ENCODE data around the gene BBOX1. TPM values are rescaled to one million over a fixed set of nuclear protein-coding genes. Genes with fewer than 3 reads are reported as not detected.

Gene BBOX1
- total RNA-seq, 1 donor from 2014 or later: not detected

DNA sequence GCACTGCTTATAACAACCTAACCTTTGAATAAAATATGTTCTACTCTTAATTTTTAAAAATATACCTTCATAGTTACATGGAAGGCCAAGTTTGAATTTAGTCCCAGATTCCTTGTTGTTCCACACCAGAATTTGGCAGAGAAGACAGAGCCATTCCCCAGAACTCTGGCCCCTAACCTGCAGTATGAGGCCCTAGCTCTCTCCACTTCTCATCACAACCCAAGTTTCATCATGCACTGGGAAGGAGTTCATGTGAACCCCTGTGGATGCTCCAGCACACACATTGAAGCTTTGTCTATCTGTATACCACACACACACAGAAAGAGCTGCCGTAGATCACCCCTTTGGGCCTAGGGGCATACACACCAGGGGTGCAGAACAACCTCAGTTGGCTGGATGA is 10.6 kb upstream of the BBOX1 start:
- Mint-ChIP-seq H3K9me3 (peaks cover 13% of the 10 kb centered on the region), H3K4me3 (no peak overlapping the region), H3K27ac (no peak overlapping the region), H3K27me3 (ENCODE audit: low read depth) (peaks cover 10% of the 10 kb centered on the region), H3K4me1 (peaks cover 13% of the 10 kb centered on the region), H3K36me3 (peaks cover 6% of the 10 kb centered on the region)
- no peak for DNase-seq (ENCODE audit: low spot score in 2 of 2, unreplicated experiment in 2 of 2)
- TF ChIP-seq CTCF (IDR thresholded peaks at IDR 0.05; ENCODE audit: unreplicated experiment): no peak

GRCh38 chr11:27031754-27032153 is 8.9 kb upstream of the BBOX1 start:
- peaks cover 5% of the 10 kb centered on the region for H3K27me3 Mint-ChIP-seq (ENCODE audit: low read depth)
- H3K4me1 Mint-ChIP-seq: peaks cover 10% of the 10 kb centered on the region
- peaks cover 31% of the 10 kb centered on the region for H3K9me3 Mint-ChIP-seq
- H3K36me3 Mint-ChIP-seq: peaks cover 6% of the 10 kb centered on the region
- DNase-seq (ENCODE audit: low spot score in 2 of 2, unreplicated experiment in 2 of 2): no peak
- no peak overlapping the region for H3K27ac Mint-ChIP-seq
- no peak overlapping the region for H3K4me3 Mint-ChIP-seq
- TF ChIP-seq CTCF (IDR thresholded peaks at IDR 0.05; ENCODE audit: unreplicated experiment): no peak

- no peak overlapping the region for H3K4me3 Mint-ChIP-seq
- H3K27me3 Mint-ChIP-seq (ENCODE audit: low read depth): peaks cover under 1% of the 10 kb centered on the region
- TF ChIP-seq CTCF (IDR thresholded peaks at IDR 0.05; ENCODE audit: unreplicated experiment): no peak
- H3K9me3 Mint-ChIP-seq: peaks cover 53% of the 10 kb centered on the region
- H3K4me1 Mint-ChIP-seq: peaks cover 3% of the 10 kb centered on the region
- no peak for DNase-seq (ENCODE audit: low spot score in 2 of 2, unreplicated experiment in 2 of 2)
- H3K36me3 Mint-ChIP-seq: peaks cover 14% of the 10 kb centered on the region
- H3K27ac Mint-ChIP-seq: no peak overlapping the region
These were observed 742 bp upstream of the BBOX1 start for GRCh38 chr11:27039873-27040272.

DNA sequence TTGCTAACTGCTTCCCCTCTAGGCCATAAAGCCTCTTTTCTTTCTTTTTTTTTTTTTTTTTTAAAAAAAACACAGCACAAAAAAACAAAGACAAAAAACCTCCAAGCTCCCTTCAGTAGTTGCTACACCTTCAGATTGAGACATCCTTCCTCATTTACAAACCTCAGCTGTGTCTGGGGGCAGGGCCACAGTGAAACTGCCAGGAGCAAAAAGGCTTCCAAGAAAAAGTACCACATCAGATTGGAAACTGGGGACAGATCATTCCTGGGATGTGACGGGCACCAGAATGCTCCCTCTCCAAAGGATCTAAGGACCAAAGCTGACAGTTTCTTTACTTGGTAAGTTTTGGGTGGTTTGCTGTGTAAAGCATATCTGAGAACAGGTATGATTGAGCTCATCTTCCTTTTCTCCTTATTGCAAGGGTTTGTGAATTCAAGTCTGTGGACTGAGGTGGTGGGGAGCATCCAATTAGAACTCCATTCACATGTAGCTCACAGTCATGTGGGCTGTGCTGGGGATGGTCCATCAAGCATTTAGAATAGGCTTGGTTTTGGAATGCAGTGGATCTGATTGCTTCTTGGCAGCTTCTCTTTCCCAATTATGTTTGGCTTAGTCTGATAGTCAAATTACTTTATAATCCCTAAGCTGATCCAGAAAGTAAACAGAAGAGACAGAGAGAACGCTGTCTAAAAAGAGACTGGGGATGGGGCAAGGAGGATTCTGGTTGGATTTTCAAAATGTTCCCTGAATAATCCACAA is 705 bp downstream of the BBOX1 start:
- no peak for DNase-seq (ENCODE audit: low spot score in 2 of 2, unreplicated experiment in 2 of 2)
- H3K4me3 Mint-ChIP-seq: no peak overlapping the region
- H3K27ac Mint-ChIP-seq: no peak overlapping the region
- H3K4me1 Mint-ChIP-seq: peaks cover 3% of the 10 kb centered on the region
- peaks cover 16% of the 10 kb centered on the region for H3K36me3 Mint-ChIP-seq
- TF ChIP-seq CTCF (IDR thresholded peaks at IDR 0.05; ENCODE audit: unreplicated experiment): no peak
- H3K27me3 Mint-ChIP-seq (ENCODE audit: low read depth): no peaks in the 10 kb centered on the region
- peaks cover 44% of the 10 kb centered on the region for H3K9me3 Mint-ChIP-seq

- DNase-seq (ENCODE audit: low spot score in 2 of 2, unreplicated experiment in 2 of 2): no peak
- Mint-ChIP-seq H3K9me3 (peaks cover 38% of the 10 kb centered on the region), H3K27me3 (ENCODE audit: low read depth) (no peaks in the 10 kb centered on the region), H3K27ac (no peak overlapping the region), H3K4me3 (no peak overlapping the region), H3K36me3 (peaks cover 22% of the 10 kb centered on the region), H3K4me1 (peaks cover 11% of the 10 kb centered on the region)
- no peak for TF ChIP-seq CTCF (IDR thresholded peaks at IDR 0.05; ENCODE audit: unreplicated experiment)
These were observed 6.3 kb downstream of the BBOX1 start for GRCh38 chr11:27046956-27047355.

All from mesothelial cell of epicardium (in vitro differentiated cells).